Peyer's patch (tissue), 4 donors: ENCODE measurements around the gene AAR2. TPM values are rescaled to one million over a fixed set of nuclear protein-coding genes. Genes with fewer than 3 reads are reported as not detected.

Experiments
- DNase-seq, 3 donors: peaks; one replicate each; pipeline ENCODE4 v3.0.0-alpha.2; 2017 to 2019
- H3K27ac ChIP-seq, 4 donors: fragments of 200-600 bp; sonication (generic); one replicate each; pipeline ENCODE4 v1.5.1; 2016 to 2019
- H3K27me3 ChIP-seq, 2 donors: fragments of 200-600 bp; sonication (generic); one replicate each; pipeline ENCODE4 v1.5.1; 2019
- H3K36me3 ChIP-seq, 3 donors: fragments of 200-600 bp; sonication (generic); one replicate each; pipeline ENCODE4 v1.5.1; 2016 to 2019
- H3K4me1 ChIP-seq, 4 donors: fragments of 200-600 bp; sonication (generic); one replicate each; pipeline ENCODE4 v1.5.1; 2016 to 2019
- H3K4me3 ChIP-seq, 4 donors: fragments of 200-600 bp; sonication (generic); 1 replicate in 3 of 4; 2 replicates in 1 of 4; pipeline ENCODE4 v1.5.1; 2016 to 2019; ENCODE audit warnings: mild to moderate bottlenecking in 1 of 4
- H3K9me3 ChIP-seq, 4 donors: fragments of 200-600 bp; sonication (generic); one replicate each; pipeline ENCODE4 v1.5.1; 2016 to 2019; ENCODE audit warnings: mild to moderate bottlenecking in 1 of 4
- CTCF ChIP-seq, 6 experiments: fragments of 450-650 bp in 4 of 6; fragments of 200-600 bp in 2 of 6; sonication (generic) in 1 of 6; IDR thresholded peaks; one replicate each; pipeline ENCODE4 v1.5.1; 2017 to 2019; ENCODE audit warnings: antibody characterized with exemption in 6 of 6, mild to moderate bottlenecking in 3 of 6, moderate library complexity in 1 of 6
- POLR2A ChIP-seq, 2 donors: fragments of 450-650 bp; IDR thresholded peaks; one replicate each; pipeline ENCODE4 v1.5.1; 2017; ENCODE audit warnings: antibody characterized with exemption in 2 of 2, mild to moderate bottlenecking in 2 of 2, moderate library complexity in 2 of 2
- total RNA-seq, 4 donors: library from RNA; depleted of rRNA; stranded (reverse); fragments of >200 nt; gene quantifications; one replicate each; pipeline ENCODE4 v1.1.0, GENCODE V29; 2016

AAR2 gene
- total RNA-seq, 4 donors from 2014 or later = 17.3 to 30.3 (median 29.5) TPM

- H3K9me3 ChIP-seq = no peaks in the 10 kb centered on the region
Observed at GRCh38 chr20:36266189-36266588, 29.9 kb downstream of the AAR2 start.

GRCh38 chr20:36267605-36268381 lies 31.5 kb downstream of the AAR2 start:
- no peak for DNase-seq
- no peaks in the 10 kb centered on the region for H3K36me3 ChIP-seq

More at GRCh38 chr20:36266189-36266588, 29.9 kb downstream of the AAR2 start:
- Histone ChIP-seq H3K4me3 (no peak overlapping the region), H3K27me3 (no peaks in the 10 kb centered on the region), H3K4me1 (no peaks in the 10 kb centered on the region), H3K27ac (no peak overlapping the region), H3K36me3 (no peaks in the 10 kb centered on the region)
- TF ChIP-seq POLR2A (IDR thresholded peaks at IDR 0.05) = no peak
- TF ChIP-seq CTCF (IDR thresholded peaks at IDR 0.05) = no peak
- DNase-seq = no peak

DNA sequence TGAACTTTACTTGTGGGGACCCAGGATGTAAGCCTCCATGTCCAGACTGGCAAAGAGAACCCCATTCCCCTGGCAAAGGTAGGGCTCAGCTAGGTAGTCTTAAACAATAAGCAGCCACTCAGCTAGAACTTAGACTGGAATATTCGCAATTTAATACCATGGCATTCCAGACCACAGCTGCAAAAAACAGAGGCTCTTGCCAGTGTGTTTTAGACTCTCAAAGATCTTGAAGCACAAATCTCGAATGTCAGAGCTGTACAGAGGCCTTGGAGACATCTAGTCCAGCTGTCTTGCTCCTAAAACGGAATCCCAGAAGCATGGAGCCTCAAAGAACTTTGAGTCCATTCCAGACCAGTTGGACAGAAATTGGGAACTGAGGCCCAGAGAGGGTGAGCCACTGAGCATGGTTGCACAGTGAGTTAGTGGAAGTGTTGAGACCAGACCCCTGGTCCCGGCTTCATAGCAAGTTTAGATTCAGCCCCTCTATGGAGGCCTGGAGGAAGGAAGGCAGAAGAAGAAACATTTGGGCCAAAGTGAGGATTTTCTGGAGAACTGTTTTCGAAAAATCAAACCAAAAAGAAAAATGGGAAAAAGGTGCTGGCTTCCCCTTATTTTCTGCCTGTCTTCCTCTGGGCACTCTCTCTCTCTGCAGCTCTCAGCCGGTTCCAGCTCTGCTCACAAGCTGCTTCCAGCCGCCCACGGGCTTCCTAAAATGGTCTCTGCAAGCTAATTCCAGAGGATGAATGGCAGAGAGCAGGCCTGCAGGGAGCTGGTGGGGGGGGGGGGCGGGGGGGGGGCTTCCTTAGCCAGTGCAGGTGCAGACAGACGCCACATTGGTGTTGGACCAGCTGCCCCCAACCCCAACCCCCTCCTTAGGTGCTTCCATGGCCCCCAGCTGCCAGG lies 32.4 kb downstream of the AAR2 start:
- H3K4me3 ChIP-seq = no peak overlapping the region
- H3K36me3 ChIP-seq = no peaks in the 10 kb centered on the region
- TF ChIP-seq POLR2A (IDR thresholded peaks at IDR 0.05) (no peak), CTCF (IDR thresholded peaks at IDR 0.05) (no peak)
- no peaks in the 10 kb centered on the region for H3K9me3 ChIP-seq
- no peaks in the 10 kb centered on the region for H3K4me1 ChIP-seq
- no peak overlapping the region for H3K27ac ChIP-seq
- no peak for DNase-seq
- H3K27me3 ChIP-seq = no peaks in the 10 kb centered on the region

More at GRCh38 chr20:36267605-36268381, 31.5 kb downstream of the AAR2 start:
- TF ChIP-seq POLR2A (IDR thresholded peaks at IDR 0.05) = no peak
- no peak for TF ChIP-seq CTCF (IDR thresholded peaks at IDR 0.05)
- Histone ChIP-seq H3K9me3 (no peaks in the 10 kb centered on the region), H3K4me1 (no peaks in the 10 kb centered on the region), H3K27ac (no peak overlapping the region), H3K4me3 (no peak overlapping the region), H3K27me3 (no peaks in the 10 kb centered on the region)

DNA sequence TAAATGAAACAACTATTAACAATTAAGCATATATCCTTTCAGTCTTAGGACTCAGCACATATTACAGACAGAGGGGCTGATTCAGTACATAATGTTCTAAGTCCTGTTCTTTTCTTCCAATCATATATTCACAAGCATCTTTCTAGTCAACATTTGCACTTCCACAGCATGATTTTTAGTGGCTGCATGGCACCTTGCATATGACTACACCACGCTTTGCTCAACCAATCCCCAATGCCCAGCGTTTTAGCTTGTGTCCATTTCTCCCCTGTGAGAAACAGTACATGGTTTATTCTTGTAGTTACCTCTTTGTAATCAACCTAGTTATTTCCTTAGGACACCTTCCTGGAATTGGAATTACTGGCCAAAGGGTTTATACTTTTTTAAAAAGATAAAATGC lies 33.2 kb downstream of the AAR2 start:
- no peak for DNase-seq

More for the DNA sequence above, 33.2 kb downstream of the AAR2 start:
- Histone ChIP-seq H3K9me3 (no peaks in the 10 kb centered on the region), H3K27ac (no peak overlapping the region), H3K4me3 (no peak overlapping the region), H3K27me3 (no peaks in the 10 kb centered on the region), H3K36me3 (no peaks in the 10 kb centered on the region), H3K4me1 (no peaks in the 10 kb centered on the region)
- no peak for TF ChIP-seq POLR2A (IDR thresholded peaks at IDR 0.05)
- TF ChIP-seq CTCF (IDR thresholded peaks at IDR 0.05) = no peak
